HG03045 (cell line): ENCODE data around the gene CENPK.
A peak's percentile ranks its signal among the peaks of the same experiment; 100 is the strongest.
"Not testable (repeated sequence)": the region's sequence is repeated elsewhere in the genome, so short reads cannot be mapped to it uniquely, and the experiment has no call there.

Experiments used
- ATAC-seq: cut with Tn5 transposase; IDR thresholded peaks from one replicate; pipeline ENCODE4 v1.9.1; 2021; ENCODE audit warnings: mild to moderate bottlenecking, moderate library complexity; ENCODE audit not compliant: unreplicated experiment

The CENPK gene

GRCh38 chr5:65512170-65512937, 50.6 kb downstream of the CENPK start:
- no peak for ATAC-seq

- ATAC-seq, result no peak
Observed at GRCh38 chr5:65508978-65509377, 54.0 kb downstream of the CENPK start.

- no peak for ATAC-seq
Observed at GRCh38 chr5:65506961-65507360, 56.0 kb downstream of the CENPK start.

GRCh38 chr5:65489119-65489518, 73.8 kb downstream of the CENPK start:
- no peak for ATAC-seq

- ATAC-seq, result not testable (repeated sequence)
Observed at GRCh38 chr5:65488038-65488687, 74.8 kb downstream of the CENPK start.

- ATAC-seq, result not testable (repeated sequence)
Observed at GRCh38 chr5:65486803-65487202, 76.2 kb downstream of the CENPK start.

GRCh38 chr5:65485405-65485804, 77.6 kb downstream of the CENPK start:
- ATAC-seq, result no peak

GRCh38 chr5:65483546-65484346, 79.2 kb downstream of the CENPK start:
- peak; percentile 39 for ATAC-seq

GRCh38 chr5:65482736-65483545, 80.0 kb downstream of the CENPK start:
- ATAC-seq, result no peak

GRCh38 chr5:65482296-65482735, 80.7 kb downstream of the CENPK start:
- ATAC-seq, result no peak

GRCh38 chr5:65481635-65482295, 81.2 kb downstream of the CENPK start, which contains the start of gene ADAMTS6:
Gene ADAMTS6, minus strand, starts transcription at chr5:65481920. Its CDS starts 8,247 bp downstream, at chr5:65473673.
- ATAC-seq, result peak; percentile 86

GRCh38 chr5:65481171-65481581, 81.8 kb downstream of the CENPK start:
- ATAC-seq, result peak; percentile 18

- ATAC-seq, result no peak
Observed at GRCh38 chr5:65480306-65480865, 82.6 kb downstream of the CENPK start.

GRCh38 chr5:65479527-65479926, 83.4 kb downstream of the CENPK start:
- ATAC-seq, result no peak

- no peak for ATAC-seq
Observed at GRCh38 chr5:65478336-65478735, 84.6 kb downstream of the CENPK start.

GRCh38 chr5:65475895-65476294, 87.1 kb downstream of the CENPK start:
- no peak for ATAC-seq

- no peak for ATAC-seq
Observed at GRCh38 chr5:65475336-65475735, 87.6 kb downstream of the CENPK start.

- no peak for ATAC-seq
Observed at GRCh38 chr5:65474130-65474711, 88.7 kb downstream of the CENPK start.

- no peak for ATAC-seq
Observed at GRCh38 chr5:65468633-65469032, 94.3 kb downstream of the CENPK start.
